Neuronal stem cell (in vitro differentiated cells): ENCODE results near the gene CLMN.

Experiments used
- DNase-seq: peaks from one replicate; pipeline ENCODE4 v3.0.0-alpha.2; 2013; ENCODE audit warnings: low spot score
- H2AFZ ChIP-seq: one replicate; pipeline ENCODE4 v1.6.1; 2013; ENCODE audit warnings: mild to moderate bottlenecking, low read length, inconsistent platforms
- H2AK5ac ChIP-seq: 2 replicates; pipeline ENCODE4 v1.6.1; 2013; ENCODE audit warnings: low read depth, mild to moderate bottlenecking, inconsistent platforms, low read length, moderate library complexity, mixed read lengths
- H2BK120ac ChIP-seq: 2 replicates; pipeline ENCODE4 v1.6.1; 2013; ENCODE audit warnings: low read depth, mild to moderate bottlenecking, inconsistent platforms, low read length, moderate library complexity, mixed read lengths
- H2BK12ac ChIP-seq: one replicate; pipeline ENCODE4 v1.6.1; 2013; ENCODE audit warnings: low read length, inconsistent platforms
- H2BK15ac ChIP-seq: 2 replicates; pipeline ENCODE4 v1.6.1; 2013; ENCODE audit warnings: mild to moderate bottlenecking, low read length, inconsistent platforms, mixed read lengths
- H2BK5ac ChIP-seq: one replicate; pipeline ENCODE4 v1.6.1; 2013; ENCODE audit warnings: inconsistent platforms, mild to moderate bottlenecking, low read length, moderate library complexity
- H3K14ac ChIP-seq: one replicate; pipeline ENCODE4 v1.6.1; 2013; ENCODE audit warnings: low read length, inconsistent platforms
- H3K18ac ChIP-seq: 2 replicates; pipeline ENCODE4 v1.6.1; 2013; ENCODE audit warnings: low read length, inconsistent platforms
- H3K23ac ChIP-seq: 2 replicates; pipeline ENCODE4 v1.6.1; 2013; ENCODE audit warnings: low read depth, mild to moderate bottlenecking, mixed read lengths, low read length, inconsistent platforms; ENCODE audit not compliant: poor library complexity
- H3K27ac ChIP-seq: replicated peaks from 3 replicates; pipeline ENCODE4 v1.5.1; 2013; ENCODE audit warnings: low read length, inconsistent platforms
- H3K27me3 ChIP-seq, 3 experiments: 2 replicates each; pipeline ENCODE4 v1.6.1; 2013; ENCODE audit warnings: low read length in 3 of 3, mild to moderate bottlenecking in 2 of 3, inconsistent platforms in 1 of 3, low read depth in 1 of 3, mixed read lengths in 1 of 3, moderate library complexity in 1 of 3; ENCODE audit not compliant: control insufficient read depth in 3 of 3, insufficient read depth in 3 of 3
- H3K36me3 ChIP-seq, 2 donors: replicated peaks in 1 of 2; 2 replicates each; pipeline ENCODE4 v1.6.1; 2013; ENCODE audit warnings: low read length in 2 of 2; ENCODE audit not compliant: control insufficient read depth in 2 of 2, insufficient read depth in 2 of 2
- H3K4ac ChIP-seq: 2 replicates; pipeline ENCODE4 v1.6.1; 2013; ENCODE audit warnings: inconsistent platforms, mild to moderate bottlenecking, low read length, moderate library complexity
- H3K4me1 ChIP-seq, 2 donors: 1 replicate in 1 of 2; 2 replicates in 1 of 2; pipeline ENCODE4 v1.6.1; 2013; ENCODE audit warnings: low read length in 2 of 2, low read depth in 1 of 2; ENCODE audit not compliant: control insufficient read depth in 2 of 2, insufficient read depth in 1 of 2
- H3K4me2 ChIP-seq: one replicate; pipeline ENCODE4 v1.6.1; 2013; ENCODE audit warnings: mild to moderate bottlenecking, low read length, inconsistent platforms; ENCODE audit not compliant: insufficient read depth, poor library complexity, severe bottlenecking
- H3K4me3 ChIP-seq, 2 donors: 2 replicates each; pipeline ENCODE4 v1.5.1; 2013; ENCODE audit warnings: low read length in 2 of 2, mild to moderate bottlenecking in 2 of 2, inconsistent platforms in 1 of 2, moderate library complexity in 1 of 2
- H3K79me1 ChIP-seq: one replicate; pipeline ENCODE4 v1.6.1; 2013; ENCODE audit warnings: low read depth, mild to moderate bottlenecking, inconsistent platforms, low read length, moderate library complexity
- H3K9ac ChIP-seq: one replicate; pipeline ENCODE4 v1.6.1; 2013; ENCODE audit warnings: mild to moderate bottlenecking, low read depth, low read length, inconsistent platforms; ENCODE audit not compliant: poor library complexity
- H3K9me3 ChIP-seq, 2 donors: replicated peaks in 1 of 2; 2 replicates each; pipeline versions ENCODE3 to v1.6.1; 2013; ENCODE audit warnings: low read length in 2 of 2, mild to moderate bottlenecking in 2 of 2, inconsistent platforms in 1 of 2, low read depth in 1 of 2, mixed read lengths in 1 of 2, moderate library complexity in 1 of 2; ENCODE audit not compliant: control insufficient read depth in 2 of 2, insufficient read depth in 1 of 2
- H4K8ac ChIP-seq: one replicate; pipeline ENCODE4 v1.6.1; 2013; ENCODE audit warnings: low read depth, mild to moderate bottlenecking, inconsistent platforms, low read length, moderate library complexity
- H4K91ac ChIP-seq: one replicate; pipeline ENCODE4 v1.6.1; 2013; ENCODE audit warnings: low read length, low read depth, mild to moderate bottlenecking, inconsistent platforms; ENCODE audit not compliant: poor library complexity
- WGBS, 2 donors: extraction: QIAGEN DNeasy Blood & Tissue Kit; methylation state at CpG; one replicate each; pipeline ENCODE4 v1.1.7; 2013; ENCODE audit warnings: missing lambda C conversion rate in 2 of 2, mixed read lengths in 1 of 2; ENCODE audit not compliant: insufficient read length in 2 of 2, insufficient replicate concordance in 1 of 2; ENCODE audit errors: extremely low coverage in 2 of 2; 5-methylcytosine and 5-hydroxymethylcytosine counted together

The CLMN gene

GRCh38 chr14:95255487-95255886 lies 64.2 kb downstream of the CLMN start:
- no peak overlapping the region for H2BK15ac ChIP-seq
- no peak overlapping the region for H3K27ac ChIP-seq
- H3K27me3 ChIP-seq: peaks cover 0 to 4% (median 0%) of the 10 kb centered on the region in 3 experiments
- H2AK5ac ChIP-seq: no peak overlapping the region
- no peak overlapping the region for H3K4me3 ChIP-seq
- H3K9me3 ChIP-seq: peaks cover 0 to 2% of the 10 kb centered on the region in 2 donors
- H4K8ac ChIP-seq: no peak overlapping the region
- DNase-seq: peak; percentile 57
- H3K14ac ChIP-seq: no peak overlapping the region
- no peak overlapping the region for H2AFZ ChIP-seq
- H3K36me3 ChIP-seq: no peaks in the 10 kb centered on the region
- no peak overlapping the region for H2BK5ac ChIP-seq
- no peaks in the 10 kb centered on the region for H3K79me1 ChIP-seq
- no peak overlapping the region for H3K4ac ChIP-seq
- WGBS, 2 donors: no CpG with 5 or more reads among the region's 6 CpGs
- peaks cover 29 to 36% of the 10 kb centered on the region in 2 donors for H3K4me1 ChIP-seq
- no peak overlapping the region for H2BK12ac ChIP-seq
- no peak overlapping the region for H3K4me2 ChIP-seq
- H3K23ac ChIP-seq: no peak overlapping the region
- no peak overlapping the region for H3K9ac ChIP-seq
- H3K18ac ChIP-seq: no peak overlapping the region
- no peak overlapping the region for H4K91ac ChIP-seq
- H2BK120ac ChIP-seq: no peak overlapping the region

GRCh38 chr14:95255013-95255412 lies 64.7 kb downstream of the CLMN start:
- no peak overlapping the region for H3K27ac ChIP-seq

GRCh38 chr14:95254288-95254687 lies 65.4 kb downstream of the CLMN start:
- H4K8ac ChIP-seq: no peak overlapping the region
- H2AK5ac ChIP-seq: no peak overlapping the region
- no peak overlapping the region for H3K4me2 ChIP-seq
- H3K23ac ChIP-seq: no peak overlapping the region
- H2AFZ ChIP-seq: no peak overlapping the region
- no peak overlapping the region for H3K4me3 ChIP-seq
- no peak overlapping the region for H2BK120ac ChIP-seq
- H3K4ac ChIP-seq: no peak overlapping the region
- no peaks in the 10 kb centered on the region for H3K79me1 ChIP-seq
- no peak overlapping the region for H2BK5ac ChIP-seq
- peaks cover 0 to 2% of the 10 kb centered on the region in 2 donors for H3K9me3 ChIP-seq
- no peak overlapping the region for H2BK15ac ChIP-seq
- no peak overlapping the region for H3K9ac ChIP-seq
- H3K27ac ChIP-seq: no peak overlapping the region
- no peak overlapping the region for H4K91ac ChIP-seq
- no peaks in the 10 kb centered on the region for H3K36me3 ChIP-seq
- H3K4me1 ChIP-seq: peaks cover 31 to 39% of the 10 kb centered on the region in 2 donors
- peaks cover 0 to 4% (median 0%) of the 10 kb centered on the region in 3 experiments for H3K27me3 ChIP-seq
- no peak overlapping the region for H3K14ac ChIP-seq
- H2BK12ac ChIP-seq: no peak overlapping the region
- no peak for DNase-seq
- WGBS, 2 donors: no CpG with 5 or more reads among the region's 10 CpGs
- peak overlapping the region; percentile 24 for H3K18ac ChIP-seq

More at GRCh38 chr14:95255013-95255412, 64.7 kb downstream of the CLMN start:
- Histone ChIP-seq H3K4ac (no peak overlapping the region), H2AK5ac (peak overlapping the region; percentile 14), H3K9me3 (peaks cover 0 to 2% of the 10 kb centered on the region in 2 donors), H2BK5ac (no peak overlapping the region), H2BK120ac (no peak overlapping the region), H3K4me3 (no peak overlapping the region), H3K4me1 (peaks cover 30 to 39% of the 10 kb centered on the region in 2 donors), H3K18ac (peak overlapping the region; percentile 61), H3K79me1 (no peaks in the 10 kb centered on the region), H2BK12ac (no peak overlapping the region), H3K9ac (no peak overlapping the region), H2BK15ac (no peak overlapping the region), H3K23ac (no peak overlapping the region), H3K27me3 (peaks cover 0 to 4% (median 0%) of the 10 kb centered on the region in 3 experiments), H4K8ac (no peak overlapping the region), H4K91ac (no peak overlapping the region), H3K36me3 (no peaks in the 10 kb centered on the region), H3K14ac (no peak overlapping the region), H3K4me2 (no peak overlapping the region), H2AFZ (no peak overlapping the region)
- WGBS, 2 donors: no CpG with 5 or more reads among the region's 4 CpGs
- DNase-seq: no peak

- Histone ChIP-seq H3K4ac (no peak overlapping the region), H2BK120ac (no peak overlapping the region), H3K23ac (no peak overlapping the region), H2AK5ac (no peak overlapping the region), H3K18ac (no peak overlapping the region), H3K9me3 (no peaks in the 10 kb centered on the region), H3K4me1 (peaks cover 32 to 42% of the 10 kb centered on the region in 2 donors), H3K14ac (no peak overlapping the region), H2BK5ac (no peak overlapping the region), H2BK15ac (no peak overlapping the region), H3K27ac (no peak overlapping the region), H2AFZ (no peak overlapping the region), H4K8ac (no peak overlapping the region), H3K4me3 (no peak overlapping the region), H3K27me3 (no peaks in the 10 kb centered on the region), H3K36me3 (no peaks in the 10 kb centered on the region), H3K9ac (no peak overlapping the region), H2BK12ac (no peak overlapping the region), H3K79me1 (no peaks in the 10 kb centered on the region), H4K91ac (no peak overlapping the region), H3K4me2 (no peak overlapping the region)
- DNase-seq: no peak
- no CpG with 5 or more reads among the region's 6 CpGs for WGBS, 2 donors
These were observed 66.6 kb downstream of the CLMN start for GRCh38 chr14:95253039-95253630.
